GM12878 (cell line): ENCODE measurements around the gene ART5.

ENCODE experiments used
- BHLHE40 ChIP-seq, 2 experiments: fragments of 450-650 bp in 1 of 2; IDR thresholded peaks; 2 replicates each; pipeline ENCODE4 v1.6.1; 2011 to 2017; ENCODE audit warnings: low read depth in 2 of 2, borderline replicate concordance in 1 of 2, improper control_type of control experiment in 1 of 2, low read length in 1 of 2, mild to moderate bottlenecking in 1 of 2
- CTCF ChIP-seq, 3 experiments: IDR thresholded peaks in 2 of 3; conservative IDR thresholded peaks in 1 of 3; 2 replicates each; pipeline ENCODE4 v1.5.1; 2011; ENCODE audit warnings: low read depth in 3 of 3, low read length in 3 of 3, mild to moderate bottlenecking in 3 of 3, control low read depth in 2 of 3, moderate library complexity in 2 of 3, inconsistent platforms in 1 of 3, mixed read lengths in 1 of 3; ENCODE audit not compliant: control insufficient read depth in 2 of 3, insufficient read depth in 1 of 3; ENCODE audit errors: extremely low read depth in 1 of 3
- FOXM1 ChIP-seq: IDR thresholded peaks from 2 replicates; pipeline ENCODE4 v1.6.1; 2012; ENCODE audit warnings: low read depth, mild to moderate bottlenecking, inconsistent platforms, low read length, moderate library complexity
- GATAD2B ChIP-seq: fragments of 450-650 bp; conservative IDR thresholded peaks from 2 replicates; pipeline ENCODE4 v1.6.1; 2017; ENCODE audit warnings: low read depth, mild to moderate bottlenecking, moderate library complexity
- HDAC2 ChIP-seq: fragments of 200-600 bp; sonication (generic); IDR thresholded peaks from 2 replicates; pipeline ENCODE4 v1.6.1; 2017
- NFXL1 ChIP-seq: fragments of 450-650 bp; IDR thresholded peaks from 2 replicates; pipeline ENCODE4 v1.6.1; 2017; ENCODE audit warnings: antibody characterized with exemption, mild to moderate bottlenecking, borderline replicate concordance
- POLR2A ChIP-seq: IDR thresholded peaks from 2 replicates; pipeline ENCODE4 v1.6.1; 2011; ENCODE audit warnings: low read depth, mild to moderate bottlenecking, low read length
- TF ChIP-seq, protein P1 (sequence below): IDR thresholded peaks from 2 replicates; pipeline ENCODE4 v1.6.1; 2012; ENCODE audit warnings: low read length, inconsistent platforms

DNA sequence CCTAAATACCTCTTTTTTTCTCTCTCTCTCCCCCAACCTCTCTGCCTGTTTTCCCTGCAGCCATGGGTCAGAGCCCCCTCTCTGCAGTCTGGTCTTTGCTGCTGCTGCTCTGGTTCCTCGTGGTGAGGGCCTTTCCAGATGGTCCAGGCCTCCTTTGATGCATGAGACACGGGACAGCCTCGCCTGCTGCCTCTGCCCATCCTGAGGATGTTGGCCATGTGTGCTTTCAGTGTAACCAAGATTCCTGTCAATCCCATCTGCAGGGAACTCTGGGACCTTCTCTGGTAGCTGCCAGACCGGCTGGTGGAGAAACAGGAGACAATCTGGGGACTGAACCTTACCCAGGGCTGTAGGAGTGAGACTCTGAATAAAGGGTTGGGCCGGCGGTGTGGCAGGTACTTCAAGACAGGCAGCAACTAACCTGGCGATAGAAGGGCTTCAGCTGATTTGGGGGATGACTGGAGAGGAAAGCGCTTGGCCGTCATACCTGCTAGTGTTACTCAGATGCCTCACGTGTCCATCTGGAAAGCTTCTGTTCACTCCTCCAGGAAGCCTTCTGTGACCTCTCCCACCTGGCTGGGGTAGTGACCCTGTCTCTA lies 22.3 kb upstream of the ART5 start:
- TF ChIP-seq HDAC2 (no peak), GATAD2B (no peak), POLR2A (no peak), NFXL1 (no peak), CTCF (IDR thresholded peaks at IDR 0.05 in 2 of 3, conservative IDR thresholded peaks at IDR 0.05 in 1 of 3; ENCODE audit: control insufficient read depth in 2 of 3, extremely low read depth in 1 of 3, insufficient read depth in 1 of 3, low read depth in 3 of 3, low read length in 3 of 3) (no peak), FOXM1 (no peak), BHLHE40 (IDR thresholded peaks at IDR 0.05; ENCODE audit: borderline replicate concordance in 1 of 2, low read depth in 2 of 2, low read length in 1 of 2) (no peak)
- TF ChIP-seq, protein P1, sequence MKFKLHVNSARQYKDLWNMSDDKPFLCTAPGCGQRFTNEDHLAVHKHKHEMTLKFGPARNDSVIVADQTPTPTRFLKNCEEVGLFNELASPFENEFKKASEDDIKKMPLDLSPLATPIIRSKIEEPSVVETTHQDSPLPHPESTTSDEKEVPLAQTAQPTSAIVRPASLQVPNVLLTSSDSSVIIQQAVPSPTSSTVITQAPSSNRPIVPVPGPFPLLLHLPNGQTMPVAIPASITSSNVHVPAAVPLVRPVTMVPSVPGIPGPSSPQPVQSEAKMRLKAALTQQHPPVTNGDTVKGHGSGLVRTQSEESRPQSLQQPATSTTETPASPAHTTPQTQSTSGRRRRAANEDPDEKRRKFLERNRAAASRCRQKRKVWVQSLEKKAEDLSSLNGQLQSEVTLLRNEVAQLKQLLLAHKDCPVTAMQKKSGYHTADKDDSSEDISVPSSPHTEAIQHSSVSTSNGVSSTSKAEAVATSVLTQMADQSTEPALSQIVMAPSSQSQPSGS = no peak
